Lower lobe of right lung (tissue), 2 donors: ENCODE data around the gene MYOT. TPM values are rescaled to one million over a fixed set of nuclear protein-coding genes. Genes with fewer than 3 reads are reported as not detected.

Experiments used
- ATAC-seq, 2 donors: fragments of 200-7000 bp; cut with Tn5 transposase; one replicate each; pipeline ENCODE4 v1.9.1; 2020 to 2022; ENCODE audit warnings: mild to moderate bottlenecking in 2 of 2, moderate library complexity in 2 of 2
- DNase-seq: peaks from one replicate; pipeline ENCODE4 v3.0.0-alpha.2; 2020
- H3K27ac ChIP-seq: fragments of 200-600 bp; one replicate; pipeline ENCODE4 v1.8.0; 2022
- H3K27me3 ChIP-seq: fragments of 200-600 bp; one replicate; pipeline ENCODE4 v1.8.0; 2022; ENCODE audit warnings: low read depth
- H3K36me3 ChIP-seq: fragments of 200-600 bp; one replicate; pipeline ENCODE4 v1.8.0; 2022; ENCODE audit warnings: mild to moderate bottlenecking
- H3K4me1 ChIP-seq: fragments of 200-600 bp; one replicate; pipeline ENCODE4 v1.8.0; 2022
- H3K4me3 ChIP-seq: fragments of 200-600 bp; one replicate; pipeline ENCODE4 v1.8.0; 2022; ENCODE audit warnings: mild to moderate bottlenecking
- H3K9me3 ChIP-seq: fragments of 200-600 bp; one replicate; pipeline ENCODE4 v1.8.0; 2022
- CTCF ChIP-seq: fragments of 200-600 bp; IDR thresholded peaks from one replicate; pipeline ENCODE4 v1.8.0; 2022; ENCODE audit warnings: antibody characterized with exemption, mild to moderate bottlenecking
- intact Hi-C: fragments of 100-400 bp; cut with DNase I; formaldehyde crosslinking; loops from one replicate; pipeline ENCODE4 v1.11.0; 2022
- total RNA-seq: library from RNA; stranded (reverse); fragmentation: NEBNext Ultra II Directional; extraction: Animal tissue kit (Norgen Biotek cat#: 25700); gene quantifications from one replicate; pipeline ENCODE4 v1.2.1, GENCODE V29; 2021
- donor health status: DM: no; HTN: yes; CAD: no; lungs with severe emphysema.

The MYOT gene
- total RNA-seq, 1 donor from 2014 or later = not detected

- no peak for DNase-seq
- Histone ChIP-seq H3K27ac (no peak overlapping the region), H3K27me3 (peaks cover 5% of the 10 kb centered on the region), H3K4me1 (no peaks in the 10 kb centered on the region), H3K9me3 (no peaks in the 10 kb centered on the region), H3K36me3 (no peaks in the 10 kb centered on the region), H3K4me3 (no peak overlapping the region)
- TF ChIP-seq CTCF = no peak
- ATAC-seq = no peak
- intact Hi-C loops = no loop called here
Measured at GRCh38 chr5:137891849-137892248, 24.2 kb downstream of the MYOT start.

GRCh38 chr5:137894586-137894985 lies 26.9 kb downstream of the MYOT start:
- Histone ChIP-seq H3K27me3 (no peaks in the 10 kb centered on the region), H3K4me1 (no peaks in the 10 kb centered on the region), H3K27ac (no peak overlapping the region), H3K36me3 (no peaks in the 10 kb centered on the region), H3K4me3 (no peak overlapping the region), H3K9me3 (no peaks in the 10 kb centered on the region)
- TF ChIP-seq CTCF = no peak
- DNase-seq = no peak
- ATAC-seq = no peak
- intact Hi-C loops = no loop called here

GRCh38 chr5:137896560-137896959 lies 28.9 kb downstream of the MYOT start:
- TF ChIP-seq CTCF = no peak
- H3K9me3 ChIP-seq = no peaks in the 10 kb centered on the region
- no peak overlapping the region for H3K4me3 ChIP-seq
- no peaks in the 10 kb centered on the region for H3K27me3 ChIP-seq
- H3K27ac ChIP-seq = no peak overlapping the region
- DNase-seq (no peak), ATAC-seq (no peak)
- intact Hi-C loops = no loop called here
- H3K4me1 ChIP-seq = no peaks in the 10 kb centered on the region
- H3K36me3 ChIP-seq = no peaks in the 10 kb centered on the region

- H3K36me3 ChIP-seq = no peaks in the 10 kb centered on the region
- no peaks in the 10 kb centered on the region for H3K27me3 ChIP-seq
- no peak overlapping the region for H3K4me3 ChIP-seq
- ATAC-seq (no peak), DNase-seq (no peak)
- no peak for TF ChIP-seq CTCF
- H3K27ac ChIP-seq = no peak overlapping the region
- H3K4me1 ChIP-seq = no peaks in the 10 kb centered on the region
- intact Hi-C loops = no loop called here
- H3K9me3 ChIP-seq = no peaks in the 10 kb centered on the region
Measured at GRCh38 chr5:137899493-137899892, 31.8 kb downstream of the MYOT start.

GRCh38 chr5:137901011-137901817 lies 33.6 kb downstream of the MYOT start:
- DNase-seq = no peak

More at GRCh38 chr5:137901011-137901817, 33.6 kb downstream of the MYOT start:
- no peak for ATAC-seq
- Histone ChIP-seq H3K4me3 (no peak overlapping the region), H3K9me3 (no peaks in the 10 kb centered on the region), H3K36me3 (no peaks in the 10 kb centered on the region), H3K4me1 (no peaks in the 10 kb centered on the region), H3K27ac (no peak overlapping the region), H3K27me3 (no peaks in the 10 kb centered on the region)
- TF ChIP-seq CTCF = no peak
- intact Hi-C loops = no loop called here
